CD4-positive, alpha-beta T cell treated with Interleukin-10 for 1 hour (primary cell): ENCODE measurements around the gene C2CD4B.

Experiments used
- DNase-seq: peaks from one replicate; pipeline ENCODE4 v3.0.0-alpha.2; 2020

Gene C2CD4B

DNA sequence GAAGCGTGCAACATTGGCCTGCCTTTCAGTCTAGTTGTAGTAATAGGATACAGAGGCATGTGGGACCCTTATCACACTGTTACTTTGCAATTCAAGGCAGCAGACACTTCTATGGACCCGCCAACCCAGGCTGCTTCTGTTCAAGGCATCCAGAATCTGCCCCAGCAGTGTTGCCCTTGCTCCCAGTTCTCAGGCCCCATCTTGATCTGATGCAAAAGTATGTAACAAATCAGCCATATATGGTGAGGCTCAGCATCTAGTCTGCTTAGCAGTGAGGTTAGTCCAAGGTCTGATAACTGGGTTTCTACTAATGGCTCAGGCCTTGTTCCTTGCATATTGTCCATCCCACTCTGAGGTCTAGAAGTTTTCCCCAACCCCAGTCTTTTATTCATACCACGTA lies 17.9 kb downstream of the C2CD4B start:
- DNase-seq: no peak

DNA sequence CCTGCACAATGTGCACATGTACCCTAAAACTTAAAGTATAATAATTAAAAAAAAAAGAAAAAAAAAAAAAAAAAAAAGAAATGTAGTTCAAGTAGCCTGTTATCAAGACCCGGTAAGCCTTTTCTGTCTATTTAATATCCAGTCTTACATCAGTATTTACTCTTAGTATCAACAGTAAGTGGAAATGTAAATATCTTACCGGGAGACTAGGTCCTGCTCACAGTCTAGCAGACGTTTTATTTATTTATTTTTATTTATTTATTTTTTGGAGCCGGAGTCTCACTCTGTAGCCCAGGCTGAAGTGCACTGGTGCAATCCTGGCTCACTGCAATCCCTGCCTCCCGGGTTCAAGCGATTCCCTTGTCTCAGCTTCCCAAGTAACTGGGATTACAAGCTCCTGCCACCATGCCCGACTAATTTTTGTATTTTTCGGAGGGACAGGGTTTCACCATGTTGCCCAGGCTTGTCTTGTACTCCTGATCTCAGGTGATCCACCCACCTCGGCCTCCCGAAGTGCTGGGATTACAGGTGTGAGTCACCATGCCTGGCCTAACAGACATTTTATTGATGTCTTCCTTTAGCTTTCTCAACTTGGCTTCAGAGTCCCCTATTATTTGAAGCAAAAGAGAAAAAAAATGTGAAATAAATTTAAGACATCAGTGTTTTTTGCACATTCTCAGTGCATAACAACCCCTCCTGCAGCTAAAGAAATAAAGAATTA lies 19.9 kb downstream of the C2CD4B start:
- no peak for DNase-seq

DNA sequence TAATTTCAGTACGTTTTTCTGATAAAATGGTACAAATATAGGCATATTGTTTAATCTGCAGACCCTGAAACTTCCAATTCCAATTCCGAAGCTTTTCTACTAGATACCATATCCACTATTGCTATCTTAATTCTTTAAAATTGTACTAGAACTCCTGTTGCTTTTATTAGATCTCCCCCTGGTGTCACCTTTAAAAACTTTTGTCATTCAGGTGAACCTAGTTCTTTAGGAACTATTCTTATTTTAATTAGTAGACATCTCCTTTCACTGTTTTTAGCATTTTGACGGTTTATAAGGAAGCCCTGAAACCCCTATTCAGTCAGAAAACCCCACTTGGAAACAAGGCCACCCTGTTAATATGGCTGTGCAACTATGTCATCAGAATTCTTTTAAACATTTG lies 22.3 kb downstream of the C2CD4B start:
- DNase-seq: no peak

DNA sequence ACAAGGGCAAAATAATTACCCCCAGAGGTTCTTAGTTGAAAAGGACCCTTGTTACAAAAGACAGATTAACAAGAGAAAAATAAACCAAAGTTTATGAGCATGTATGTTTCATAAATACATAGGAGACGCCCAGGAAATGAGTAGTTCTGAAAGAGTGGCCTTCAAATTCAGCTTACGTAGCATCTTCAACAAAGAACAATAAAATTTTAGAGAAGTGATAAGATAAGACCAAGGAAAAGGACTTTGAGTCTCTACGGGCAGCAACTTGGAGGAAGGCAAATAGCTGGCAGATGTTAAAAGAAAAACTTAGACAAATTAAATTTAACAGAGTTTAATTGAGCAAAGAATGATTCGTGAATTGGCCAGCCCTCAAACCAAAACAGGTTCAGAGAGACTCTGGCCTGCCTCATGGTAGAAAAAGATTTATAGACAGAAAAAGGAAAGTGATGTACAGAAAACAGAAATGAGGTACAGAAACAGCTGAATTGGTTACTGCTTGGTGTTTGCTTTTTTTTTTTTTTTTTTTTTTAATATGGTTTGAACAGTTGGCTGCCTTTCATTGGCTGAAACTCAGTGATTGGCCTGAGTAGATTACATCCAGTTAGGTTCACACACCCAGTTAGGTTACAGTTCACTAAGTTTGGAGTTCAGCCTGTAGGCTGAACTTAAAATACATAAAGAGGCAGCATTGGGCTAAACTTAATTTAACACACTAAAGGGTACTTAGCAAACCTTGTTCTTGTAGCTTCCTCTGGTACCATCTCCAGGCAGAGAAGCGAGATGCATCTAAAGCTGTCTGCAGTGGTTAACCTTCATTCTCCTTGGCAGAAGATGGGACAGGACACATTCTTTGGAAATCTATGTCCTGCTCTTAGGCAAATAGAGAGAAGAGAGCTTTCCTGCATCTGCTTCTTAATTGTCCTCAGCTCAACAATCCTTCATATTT lies 23.2 kb downstream of the C2CD4B start:
- no peak for DNase-seq

DNA sequence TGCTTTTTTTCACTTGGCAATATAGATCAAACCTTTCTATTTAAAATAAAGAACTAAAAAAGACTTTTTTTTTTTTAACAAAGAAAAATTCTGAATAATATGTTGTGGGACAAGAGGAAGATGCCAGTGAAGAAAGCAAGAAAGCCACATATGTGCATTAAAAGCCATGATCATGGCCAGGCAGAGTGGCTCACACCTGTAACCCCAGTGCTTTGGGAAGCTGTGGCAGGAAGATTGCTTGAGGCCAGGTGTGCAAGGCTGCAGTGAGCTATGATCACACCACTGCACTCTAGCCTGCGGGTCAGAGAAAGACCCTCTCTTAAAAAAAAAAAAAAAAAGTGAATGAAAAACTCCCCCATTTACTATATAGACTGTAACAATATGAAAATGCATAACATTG lies 23.9 kb downstream of the C2CD4B start:
- no peak for DNase-seq

DNA sequence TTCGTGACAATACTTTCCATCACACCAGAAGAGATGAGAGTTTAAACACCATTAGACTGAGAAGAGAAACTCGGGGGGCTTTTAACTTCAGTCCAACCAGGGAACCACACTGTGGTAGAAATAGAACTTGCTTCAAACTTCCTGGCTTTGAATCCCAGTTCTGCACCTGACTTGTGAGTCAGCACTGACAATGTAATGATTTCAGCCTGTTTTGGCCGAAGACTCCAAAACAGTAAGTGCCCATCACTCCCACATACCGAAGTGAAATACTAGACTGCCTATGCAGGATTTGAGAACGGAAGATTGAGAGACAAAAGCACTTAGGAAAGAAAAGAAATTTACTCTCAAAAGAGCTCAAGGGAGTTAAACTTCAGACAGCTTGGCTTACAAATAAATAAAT lies 27.0 kb downstream of the C2CD4B start:
- no peak for DNase-seq

GRCh38 chr15:62136911-62137865 lies 27.9 kb downstream of the C2CD4B start:
- no peak for DNase-seq

- no peak for DNase-seq
These were observed 29.5 kb downstream of the C2CD4B start for GRCh38 chr15:62135532-62136134.

- no peak for DNase-seq
These were observed 31.9 kb downstream of the C2CD4B start for GRCh38 chr15:62133141-62133540.

DNA sequence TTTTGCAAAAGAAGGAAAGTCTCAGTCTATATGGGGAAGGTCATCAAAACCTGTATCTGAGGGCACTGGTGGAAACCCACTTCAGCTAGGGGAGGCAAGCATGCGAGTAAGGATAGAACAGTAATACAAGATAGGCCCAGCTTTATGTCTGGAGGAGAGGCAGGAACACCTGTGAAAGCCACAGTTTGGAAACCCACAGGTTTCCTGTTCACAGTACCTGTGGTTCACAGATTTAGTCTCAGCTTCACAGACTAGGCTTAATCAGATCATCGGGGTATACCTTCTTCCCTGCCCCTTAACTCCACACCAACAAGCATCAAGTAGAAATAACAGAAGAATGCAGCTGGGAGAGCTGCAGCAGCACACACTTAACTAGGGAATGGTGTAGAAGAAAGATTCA lies 36.2 kb downstream of the C2CD4B start:
- DNase-seq: peak; percentile 30

GRCh38 chr15:62126364-62126763 lies 38.7 kb downstream of the C2CD4B start:
- DNase-seq: no peak

DNA sequence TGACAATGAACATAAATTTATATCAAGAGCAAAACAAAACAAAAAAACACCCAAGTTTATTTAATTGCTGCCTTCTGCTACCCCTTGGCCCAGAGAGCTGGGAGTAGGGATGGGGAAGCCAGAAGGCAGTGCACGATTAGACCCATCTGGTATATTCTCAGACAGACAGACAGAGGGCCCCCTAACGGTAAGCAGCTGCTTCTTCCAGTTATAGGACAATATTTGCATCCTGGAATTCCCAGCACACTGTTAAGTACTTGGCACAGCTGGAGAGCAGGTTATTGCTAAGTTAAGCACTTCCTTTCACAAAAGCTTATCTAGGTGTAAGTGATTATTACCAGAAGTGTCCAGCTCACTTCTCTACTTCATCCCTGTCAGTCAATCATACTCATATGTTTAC lies 39.3 kb downstream of the C2CD4B start:
- no peak for DNase-seq

DNA sequence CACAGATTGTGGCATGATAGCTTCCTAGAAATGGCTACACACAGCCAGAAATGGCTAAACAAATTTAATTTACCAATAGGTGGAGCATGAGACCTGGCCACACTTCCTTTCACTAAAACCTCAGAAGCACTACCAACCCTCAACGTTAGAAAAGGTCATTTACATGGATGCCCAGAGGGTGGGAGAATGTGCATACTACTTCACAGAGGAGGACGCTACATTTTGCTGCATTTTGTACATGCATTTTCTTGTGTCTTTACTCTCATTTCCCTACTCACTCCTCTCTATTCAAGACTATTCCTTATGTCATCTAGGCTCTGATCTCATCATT lies 40.1 kb downstream of the C2CD4B start:
- no peak for DNase-seq

DNA sequence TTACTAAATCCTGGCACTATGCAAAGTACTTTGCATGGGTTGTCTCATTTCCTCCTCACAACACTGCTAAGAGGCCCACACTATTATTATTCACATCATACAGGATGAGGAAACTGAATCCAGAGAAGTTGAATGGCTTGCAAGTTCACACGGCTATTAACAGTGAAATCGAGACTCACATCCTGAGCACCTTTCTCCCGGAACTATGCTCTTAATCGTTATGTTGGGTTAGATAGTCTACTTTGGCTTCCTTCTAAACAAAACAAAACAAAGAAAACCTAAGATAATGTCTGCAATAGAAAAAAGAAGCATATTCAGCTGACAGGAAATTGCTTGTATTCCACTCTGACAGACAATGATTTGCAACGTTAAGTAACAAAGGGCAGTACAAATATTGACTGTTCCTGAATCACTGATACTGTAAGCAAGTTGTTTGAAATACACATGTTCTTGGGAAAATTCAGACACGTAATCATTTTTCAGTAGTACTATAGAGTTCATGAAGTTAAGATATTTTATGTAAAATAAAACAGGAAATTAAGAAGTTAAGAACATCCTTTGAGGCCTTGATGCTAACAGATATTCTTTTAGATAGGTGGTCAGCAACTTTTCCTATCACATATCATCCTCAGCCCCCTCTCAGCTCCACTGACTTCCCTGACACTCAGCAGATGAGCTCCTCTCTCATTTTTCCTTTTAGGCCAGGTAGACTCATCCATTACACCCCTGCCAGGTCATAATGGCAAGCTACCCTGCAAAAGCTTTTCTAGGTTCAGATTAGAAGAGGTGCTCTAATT lies 40.7 kb downstream of the C2CD4B start:
- no peak for DNase-seq

- DNase-seq: peak; percentile 52
These were observed 42.8 kb downstream of the C2CD4B start for GRCh38 chr15:62122249-62122648.

DNA sequence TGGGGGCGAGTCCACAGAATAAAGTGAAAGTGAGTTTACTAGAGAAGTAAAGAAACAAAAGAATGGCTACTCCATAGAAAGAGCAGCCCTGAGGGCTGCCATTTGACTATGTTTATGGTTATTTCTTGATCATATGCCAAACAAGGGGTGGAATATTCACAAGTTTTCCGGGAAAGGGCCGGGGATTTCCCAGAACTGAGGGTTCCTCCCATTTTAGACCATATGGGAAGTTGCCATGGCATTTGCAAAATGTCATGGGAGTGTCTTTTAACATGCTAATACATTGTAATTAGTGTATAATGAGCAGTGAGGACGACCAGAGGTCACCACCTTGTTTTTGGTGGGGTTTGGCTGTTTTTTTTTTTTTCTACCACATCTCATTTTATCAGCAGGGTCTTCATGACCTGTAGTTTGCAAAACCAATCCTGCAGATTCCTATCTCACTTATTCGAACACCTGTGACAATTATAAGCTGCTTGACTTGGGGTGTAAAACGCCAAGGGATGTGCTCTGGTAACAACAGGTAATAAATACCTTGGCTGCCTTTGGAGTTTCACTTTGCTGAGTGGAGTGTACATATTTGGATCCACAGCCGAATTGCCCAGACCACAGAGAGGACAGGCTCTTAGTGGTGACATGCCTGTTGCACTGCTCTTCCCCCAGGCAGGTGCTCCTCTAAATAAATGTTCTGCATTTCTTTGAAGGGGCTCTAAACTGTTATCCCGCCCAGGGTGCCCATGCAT lies 43.6 kb downstream of the C2CD4B start:
- peak; percentile 27 for DNase-seq

GRCh38 chr15:62120776-62121175 lies 44.3 kb downstream of the C2CD4B start:
- no peak for DNase-seq

GRCh38 chr15:62119874-62120273 lies 45.2 kb downstream of the C2CD4B start:
- no peak for DNase-seq

GRCh38 chr15:62119227-62119864 lies 45.7 kb downstream of the C2CD4B start:
- peak; percentile 42 for DNase-seq

GRCh38 chr15:62118520-62119226 lies 46.4 kb downstream of the C2CD4B start:
- no peak for DNase-seq
